HuH-7.5 (cell line): Measurements from ENCODE around the gene FERD3L.

Experiments used
- DNase-seq: peaks from one replicate; pipeline ENCODE4 v3.0.0; 2011; ENCODE audit warnings: low spot score

FERD3L gene

GRCh38 chr7:19099924-19100323 lies 45.3 kb downstream of the FERD3L start:
- DNase-seq: no peak

GRCh38 chr7:19099194-19099593 lies 46.0 kb downstream of the FERD3L start:
- DNase-seq: no peak

- DNase-seq: no peak
Measured at GRCh38 chr7:19098510-19098909, 46.7 kb downstream of the FERD3L start.

- no peak for DNase-seq
Measured at GRCh38 chr7:19097165-19098055, 47.8 kb downstream of the FERD3L start.

- DNase-seq: no peak
Measured at GRCh38 chr7:19095353-19095860, 49.8 kb downstream of the FERD3L start.
